H9 (cell line): ENCODE data around the gene TAF4. TPM values are rescaled to one million over a fixed set of nuclear protein-coding genes. Genes with fewer than 3 reads are reported as not detected.

ENCODE experiments used
- DNase-seq: peaks from one replicate; pipeline ENCODE4 v3.0.0-alpha.2; 2017
- H2AFZ ChIP-seq: one replicate; pipeline ENCODE4 v1.6.1; 2013; ENCODE audit warnings: mild to moderate bottlenecking, low read length, control low read depth, moderate library complexity
- H2AK5ac ChIP-seq: 2 replicates; pipeline ENCODE4 v1.6.1; 2013; ENCODE audit warnings: low read length, control low read depth, mixed read lengths; ENCODE audit not compliant: insufficient read length
- H2BK120ac ChIP-seq: one replicate; pipeline ENCODE4 v1.6.1; 2013; ENCODE audit warnings: low read depth, mild to moderate bottlenecking, low read length, control low read depth, inconsistent platforms; ENCODE audit not compliant: poor library complexity, severe bottlenecking
- H2BK12ac ChIP-seq: 2 replicates; pipeline ENCODE4 v1.6.1; 2013; ENCODE audit warnings: low read length, control low read depth, mixed read lengths, low read depth; ENCODE audit not compliant: insufficient read length
- H2BK15ac ChIP-seq: 2 replicates; pipeline ENCODE4 v1.6.1; 2013; ENCODE audit warnings: low read depth, low read length, control low read depth
- H2BK20ac ChIP-seq: one replicate; pipeline ENCODE4 v1.6.1; 2013; ENCODE audit warnings: low read depth, mild to moderate bottlenecking, low read length, control low read depth, inconsistent platforms; ENCODE audit not compliant: poor library complexity, severe bottlenecking
- H2BK5ac ChIP-seq: 2 replicates; pipeline ENCODE4 v1.6.1; 2013; ENCODE audit warnings: low read length, control low read depth, mixed read lengths; ENCODE audit not compliant: insufficient read length
- H3K14ac ChIP-seq: 2 replicates; pipeline ENCODE4 v1.6.1; 2013; ENCODE audit warnings: low read length, control low read depth; ENCODE audit not compliant: insufficient read depth
- H3K18ac ChIP-seq: 2 replicates; pipeline ENCODE4 v1.6.1; 2013; ENCODE audit warnings: low read depth, mild to moderate bottlenecking, mixed read lengths, low read length, control low read depth; ENCODE audit not compliant: insufficient read length
- H3K23ac ChIP-seq: 2 replicates; pipeline ENCODE4 v1.6.1; 2013; ENCODE audit warnings: low read length, control low read depth, mixed read lengths, low read depth; ENCODE audit not compliant: insufficient read length
- H3K23me2 ChIP-seq: 2 replicates; pipeline ENCODE4 v1.6.1; 2013; ENCODE audit warnings: low read depth, mild to moderate bottlenecking, mixed read lengths, low read length, control low read depth; ENCODE audit not compliant: insufficient read length, poor library complexity, severe bottlenecking
- H3K27ac ChIP-seq: 2 replicates; pipeline ENCODE4 v1.5.1; 2013; ENCODE audit warnings: low read length, control low read depth, mixed read lengths, low read depth; ENCODE audit not compliant: insufficient read length
- H3K27me3 ChIP-seq: 2 replicates; pipeline ENCODE4 v1.6.1; 2013; ENCODE audit warnings: low read length, control low read depth, inconsistent platforms; ENCODE audit not compliant: insufficient read depth
- H3K4ac ChIP-seq: 2 replicates; pipeline ENCODE4 v1.6.1; 2013; ENCODE audit warnings: low read depth, mild to moderate bottlenecking, control low read depth, inconsistent platforms, low read length, moderate library complexity
- H3K4me1 ChIP-seq: 2 replicates; pipeline ENCODE4 v1.6.1; 2013; ENCODE audit warnings: low read length, control low read depth, inconsistent platforms; ENCODE audit not compliant: insufficient read depth
- H3K4me2 ChIP-seq: 2 replicates; pipeline ENCODE4 v1.6.1; 2013; ENCODE audit warnings: low read length, control low read depth, mixed read lengths; ENCODE audit not compliant: insufficient read length, insufficient read depth
- H3K56ac ChIP-seq: 2 replicates; pipeline ENCODE4 v1.6.1; 2013; ENCODE audit warnings: low read depth, mild to moderate bottlenecking, mixed read lengths, low read length, control low read depth; ENCODE audit not compliant: insufficient read length
- H3K79me1 ChIP-seq: 2 replicates; pipeline ENCODE4 v1.6.1; 2013; ENCODE audit warnings: low read depth, mild to moderate bottlenecking, moderate library complexity, low read length, control low read depth, inconsistent platforms; ENCODE audit not compliant: insufficient read depth, poor library complexity, severe bottlenecking
- H3K79me2 ChIP-seq: 2 replicates; pipeline ENCODE4 v1.6.1; 2013; ENCODE audit warnings: low read length, control low read depth, inconsistent platforms; ENCODE audit not compliant: insufficient read depth
- H3K9ac ChIP-seq: 2 replicates; pipeline ENCODE4 v1.6.1; 2013; ENCODE audit warnings: low read length, control low read depth, mixed read lengths; ENCODE audit not compliant: insufficient read length; ENCODE audit errors: extremely low read depth
- H3K9me3 ChIP-seq: one replicate; pipeline ENCODE4 v1.6.1; 2013; ENCODE audit warnings: low read depth, low read length, inconsistent platforms; ENCODE audit not compliant: control insufficient read depth
- H3T11ph ChIP-seq: one replicate; pipeline ENCODE4 v1.6.1; 2013; ENCODE audit warnings: mild to moderate bottlenecking, low read length, control low read depth, inconsistent platforms
- H4K20me1 ChIP-seq: one replicate; pipeline ENCODE4 v1.6.1; 2013; ENCODE audit not compliant: control insufficient read depth, insufficient read length, insufficient read depth
- H4K5ac ChIP-seq: 2 replicates; pipeline ENCODE4 v1.6.1; 2013; ENCODE audit warnings: low read depth, mild to moderate bottlenecking, mixed read lengths, low read length, control low read depth; ENCODE audit not compliant: insufficient read length
- H4K8ac ChIP-seq: replicated peaks from 2 replicates; pipeline ENCODE4 v1.6.1; 2013; ENCODE audit warnings: low read length, control low read depth, mixed read lengths, low read depth; ENCODE audit not compliant: insufficient read length
- H4K91ac ChIP-seq: 2 replicates; pipeline ENCODE4 v1.6.1; 2013; ENCODE audit warnings: low read depth, mild to moderate bottlenecking, moderate library complexity, mixed read lengths, low read length, control low read depth; ENCODE audit not compliant: insufficient read length
- H3K27ac Mint-ChIP-seq, 3 experiments: 2 replicates in 2 of 3; 3 replicates in 1 of 3; pipeline ENCODE4 v1.8.0; 2020 to 2021; ENCODE audit warnings: mixed read lengths in 3 of 3, mild to moderate bottlenecking in 1 of 3, moderate library complexity in 1 of 3
- H3K27me3 Mint-ChIP-seq: 2 replicates; pipeline ENCODE4 v1.8.0; 2021; ENCODE audit warnings: low read depth, mild to moderate bottlenecking, moderate library complexity, mixed read lengths
- H3K36me3 Mint-ChIP-seq, 3 experiments: 2 replicates in 2 of 3; 3 replicates in 1 of 3; pipeline ENCODE4 v1.8.0; 2020 to 2021; ENCODE audit warnings: low read depth in 3 of 3, mixed read lengths in 3 of 3; ENCODE audit not compliant: insufficient read depth in 1 of 3
- H3K4me1 Mint-ChIP-seq, 2 experiments: 2 replicates each; pipeline ENCODE4 v1.8.0; 2020; ENCODE audit warnings: mixed read lengths in 2 of 2
- H3K4me3 Mint-ChIP-seq, 2 experiments: 2 replicates in 1 of 2; 3 replicates in 1 of 2; pipeline ENCODE4 v1.8.0; 2020 to 2021; ENCODE audit warnings: mild to moderate bottlenecking in 2 of 2, mixed read lengths in 2 of 2, moderate library complexity in 1 of 2
- H3K9me3 Mint-ChIP-seq, 2 experiments: 2 replicates in 1 of 2; 3 replicates in 1 of 2; pipeline ENCODE4 v1.8.0; 2020; ENCODE audit warnings: mild to moderate bottlenecking in 2 of 2, mixed read lengths in 2 of 2, moderate library complexity in 1 of 2
- WGBS: extraction: QIAGEN DNeasy Blood & Tissue Kit; methylation state at CpG from one replicate; pipeline ENCODE4 v1.1.7; 2013; ENCODE audit warnings: missing lambda C conversion rate, low lambda C conversion rate, mixed read lengths; ENCODE audit not compliant: insufficient read length; ENCODE audit errors: extremely low coverage; 5-methylcytosine and 5-hydroxymethylcytosine counted together
- total RNA-seq: library from RNA; stranded (reverse); gene quantifications from 2 replicates; pipeline ENCODE4 v1.2.1, GENCODE V29; 2021
- TF ChIP-seq, protein P1 (sequence below): fragments of 200-600 bp; sonication (generic); conservative IDR thresholded peaks from 3 replicates; pipeline ENCODE4 v1.8.0; 2021; ENCODE audit warnings: antibody characterized with exemption, mild to moderate bottlenecking

Gene TAF4
- total RNA-seq, 1 experiment from 2014 or later: 30.8 TPM

DNA sequence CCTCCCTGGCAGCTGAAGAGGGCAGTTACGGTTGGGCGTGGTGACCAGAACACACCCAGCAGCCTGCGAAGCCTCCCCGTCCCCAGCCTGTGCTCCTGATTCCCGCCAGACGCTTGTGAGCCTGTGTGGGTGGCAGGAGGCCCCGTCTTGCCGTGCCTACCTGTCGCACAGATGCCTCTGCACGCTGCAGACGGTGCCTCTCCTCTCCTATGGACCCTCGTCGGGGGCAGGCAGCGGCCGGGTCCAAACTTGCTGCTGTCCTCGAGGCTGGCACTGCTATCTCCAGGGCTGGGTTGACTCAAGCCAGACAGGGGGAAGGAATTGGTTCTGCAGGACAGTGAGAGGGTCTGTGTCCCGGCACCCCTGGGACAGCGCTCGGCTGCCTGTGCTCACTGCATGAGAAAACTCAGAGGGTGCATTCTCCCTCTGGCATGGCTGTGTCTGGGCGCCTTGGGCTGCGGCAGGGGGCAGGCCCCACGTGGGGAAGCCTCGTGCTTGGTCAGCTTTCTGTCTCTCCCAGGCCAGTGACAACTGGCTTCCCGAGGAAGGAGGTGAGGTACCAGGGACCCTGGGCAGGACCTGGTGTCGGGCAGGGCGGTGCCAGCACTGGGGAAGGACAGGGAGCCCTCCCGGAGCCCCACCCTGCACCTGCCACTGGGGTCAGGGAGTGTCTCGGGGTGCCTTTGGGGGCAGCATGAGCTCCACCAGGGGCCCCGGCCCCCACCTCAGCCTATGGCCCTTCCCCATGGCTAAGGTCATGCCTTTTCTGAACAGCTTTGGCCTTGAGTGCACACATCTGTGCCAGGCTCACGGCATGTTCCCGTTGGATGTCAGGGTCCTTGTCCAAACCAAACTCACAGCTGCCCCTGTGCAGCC is 127.5 kb downstream of the TAF4 start:
- Mint-ChIP-seq H3K4me1 (peaks cover 13 to 31% of the 10 kb centered on the region in 2 experiments), H3K9me3 (no peaks in the 10 kb centered on the region; a peak in 1 of 5 replicates), H3K27ac (no peak overlapping the region), H3K27me3 (no peaks in the 10 kb centered on the region; the same call in 1 of the 2 replicates), H3K4me3 (no peak overlapping the region), H3K36me3 (no peaks in the 10 kb centered on the region; a peak in 1 of 7 replicates)
- TF ChIP-seq, protein P1, sequence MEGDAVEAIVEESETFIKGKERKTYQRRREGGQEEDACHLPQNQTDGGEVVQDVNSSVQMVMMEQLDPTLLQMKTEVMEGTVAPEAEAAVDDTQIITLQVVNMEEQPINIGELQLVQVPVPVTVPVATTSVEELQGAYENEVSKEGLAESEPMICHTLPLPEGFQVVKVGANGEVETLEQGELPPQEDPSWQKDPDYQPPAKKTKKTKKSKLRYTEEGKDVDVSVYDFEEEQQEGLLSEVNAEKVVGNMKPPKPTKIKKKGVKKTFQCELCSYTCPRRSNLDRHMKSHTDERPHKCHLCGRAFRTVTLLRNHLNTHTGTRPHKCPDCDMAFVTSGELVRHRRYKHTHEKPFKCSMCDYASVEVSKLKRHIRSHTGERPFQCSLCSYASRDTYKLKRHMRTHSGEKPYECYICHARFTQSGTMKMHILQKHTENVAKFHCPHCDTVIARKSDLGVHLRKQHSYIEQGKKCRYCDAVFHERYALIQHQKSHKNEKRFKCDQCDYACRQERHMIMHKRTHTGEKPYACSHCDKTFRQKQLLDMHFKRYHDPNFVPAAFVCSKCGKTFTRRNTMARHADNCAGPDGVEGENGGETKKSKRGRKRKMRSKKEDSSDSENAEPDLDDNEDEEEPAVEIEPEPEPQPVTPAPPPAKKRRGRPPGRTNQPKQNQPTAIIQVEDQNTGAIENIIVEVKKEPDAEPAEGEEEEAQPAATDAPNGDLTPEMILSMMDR: no peak
- Histone ChIP-seq H3K27me3 (no peaks in the 10 kb centered on the region), H4K20me1 (no peaks in the 10 kb centered on the region), H4K8ac (no peak overlapping the region), H3K79me1 (no peaks in the 10 kb centered on the region), H3K23ac (no peak overlapping the region), H2BK5ac (no peak overlapping the region), H2AFZ (no peak overlapping the region), H3K9me3 (no peaks in the 10 kb centered on the region), H4K91ac (no peak overlapping the region), H3K18ac (no peak overlapping the region), H2BK12ac (no peak overlapping the region), H3K4ac (no peak overlapping the region), H3T11ph (no peak overlapping the region), H3K14ac (peak overlapping the region; percentile 4; the same call in 1 of the 2 replicates), H3K79me2 (no peaks in the 10 kb centered on the region), H3K23me2 (no peaks in the 10 kb centered on the region), H3K27ac (no peak overlapping the region), H2BK15ac (no peak overlapping the region), H3K4me2 (no peak overlapping the region), H3K4me1 (no peaks in the 10 kb centered on the region), H2BK120ac (no peak overlapping the region), H4K5ac (no peak overlapping the region), H3K56ac (no peak overlapping the region), H3K9ac (no peak overlapping the region), H2BK20ac (no peak overlapping the region), H2AK5ac (no peak overlapping the region)
- no CpG with 5 or more reads among the region's 31 CpGs for WGBS
- DNase-seq: no peak
